ENCODE data around the gene SYNC.

DNA sequence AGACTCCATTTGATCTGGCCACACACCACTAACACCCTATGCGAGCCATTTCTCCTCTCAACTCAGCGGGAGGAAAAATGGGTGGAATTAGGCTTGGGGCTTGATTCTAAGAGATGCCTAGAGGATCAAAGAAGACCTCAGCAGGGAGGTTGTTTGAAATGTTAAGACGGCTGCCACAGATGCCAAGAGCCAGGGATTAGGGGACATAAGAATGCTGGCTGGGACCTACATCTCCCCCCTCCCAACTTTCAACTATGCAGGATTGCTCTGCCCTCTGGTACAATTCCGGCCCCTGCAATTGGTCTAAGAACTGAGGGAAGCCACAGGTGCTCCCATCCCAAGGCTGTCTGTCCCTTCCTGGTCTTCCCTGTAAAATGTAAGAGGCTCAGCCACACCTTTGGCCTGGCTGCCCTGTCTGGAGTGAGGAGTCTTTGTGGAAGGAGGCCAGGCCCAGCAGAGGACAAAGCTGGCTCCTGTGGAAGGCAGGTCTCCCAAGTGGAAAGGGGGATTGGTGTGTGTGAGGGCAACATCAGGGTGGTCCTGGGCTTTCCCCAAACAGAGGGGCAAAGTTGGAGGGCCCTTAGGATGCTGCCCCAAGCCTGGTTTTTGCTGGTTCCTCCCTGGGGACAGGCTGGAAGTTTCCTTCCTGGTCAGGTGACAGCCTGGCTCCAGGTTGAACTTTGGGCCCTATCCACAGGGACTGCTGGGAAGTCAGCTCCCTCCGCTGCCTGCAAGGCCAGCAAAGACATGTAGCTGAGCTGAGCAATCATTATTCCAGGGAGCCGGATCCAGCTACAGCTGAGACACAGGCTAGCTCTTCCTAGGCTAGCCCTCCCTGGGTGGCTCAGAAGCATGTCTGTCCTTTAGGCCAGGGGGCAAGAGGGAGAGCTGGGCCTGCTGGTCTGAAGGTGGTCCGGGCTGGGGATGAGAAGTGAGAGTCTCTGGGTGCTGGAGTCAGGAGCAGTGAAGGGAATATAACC is 34.5 kb upstream of the SYNC start:
- TF ChIP-seq, protein P1, sequence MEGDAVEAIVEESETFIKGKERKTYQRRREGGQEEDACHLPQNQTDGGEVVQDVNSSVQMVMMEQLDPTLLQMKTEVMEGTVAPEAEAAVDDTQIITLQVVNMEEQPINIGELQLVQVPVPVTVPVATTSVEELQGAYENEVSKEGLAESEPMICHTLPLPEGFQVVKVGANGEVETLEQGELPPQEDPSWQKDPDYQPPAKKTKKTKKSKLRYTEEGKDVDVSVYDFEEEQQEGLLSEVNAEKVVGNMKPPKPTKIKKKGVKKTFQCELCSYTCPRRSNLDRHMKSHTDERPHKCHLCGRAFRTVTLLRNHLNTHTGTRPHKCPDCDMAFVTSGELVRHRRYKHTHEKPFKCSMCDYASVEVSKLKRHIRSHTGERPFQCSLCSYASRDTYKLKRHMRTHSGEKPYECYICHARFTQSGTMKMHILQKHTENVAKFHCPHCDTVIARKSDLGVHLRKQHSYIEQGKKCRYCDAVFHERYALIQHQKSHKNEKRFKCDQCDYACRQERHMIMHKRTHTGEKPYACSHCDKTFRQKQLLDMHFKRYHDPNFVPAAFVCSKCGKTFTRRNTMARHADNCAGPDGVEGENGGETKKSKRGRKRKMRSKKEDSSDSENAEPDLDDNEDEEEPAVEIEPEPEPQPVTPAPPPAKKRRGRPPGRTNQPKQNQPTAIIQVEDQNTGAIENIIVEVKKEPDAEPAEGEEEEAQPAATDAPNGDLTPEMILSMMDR (IDR thresholded peaks at IDR 0.05): no peak
- TF ChIP-seq POLR2A (IDR thresholded peaks at IDR 0.05) (peak; percentile 69), EP300 (IDR thresholded peaks at IDR 0.05; ENCODE audit: low read depth) (no peak)

Data from transverse colon (tissue), 3 donors.